Renal cortex interstitium (tissue), 11 donors: ENCODE results near the gene ACP3. TPM values are rescaled to one million over a fixed set of nuclear protein-coding genes. Genes with fewer than 3 reads are reported as not detected.
"Not testable (repeated sequence)": the region's sequence is repeated elsewhere in the genome, so short reads cannot be mapped to it uniquely, and the experiment has no call there.

Experiments used
- DNase-seq, 11 donors: peaks; one replicate each; pipeline ENCODE4 v3.0.0-alpha.2; 2013; ENCODE audit warnings: low read depth in 9 of 11, low spot score in 4 of 11; ENCODE audit errors: extremely low read depth in 1 of 11
- polyA plus RNA-seq, 3 donors: library from polyadenylated mRNA; unstranded; fragments of 120-200 nt; gene quantifications; one replicate each; pipeline ENCODE4 v1.2.1, GENCODE V29; 2013; ENCODE audit not compliant: insufficient read length in 3 of 3

Gene ACP3
- polyA plus RNA-seq, 3 donors = 58.6 to 105 (median 62.6) TPM

DNA sequence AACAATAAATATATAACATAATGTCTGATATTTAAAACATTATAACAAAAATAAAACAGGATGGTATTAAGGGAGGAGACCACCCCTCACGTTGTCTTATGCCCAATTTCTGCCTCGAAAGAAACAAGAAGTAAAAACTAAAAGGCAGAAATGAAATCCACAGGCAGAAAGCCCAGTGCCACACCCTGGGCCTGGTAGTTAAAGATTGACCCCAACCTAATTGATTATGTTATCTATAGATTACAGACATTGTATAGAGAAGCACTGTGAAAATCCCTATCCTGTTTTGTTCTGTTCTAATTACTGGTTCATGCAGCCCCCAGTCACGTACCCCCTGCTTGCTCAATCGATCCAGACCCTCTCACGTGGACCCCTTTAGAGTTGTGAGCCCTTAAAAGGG, 22.3 kb upstream of the ACP3 start:
- no peak for DNase-seq

DNA sequence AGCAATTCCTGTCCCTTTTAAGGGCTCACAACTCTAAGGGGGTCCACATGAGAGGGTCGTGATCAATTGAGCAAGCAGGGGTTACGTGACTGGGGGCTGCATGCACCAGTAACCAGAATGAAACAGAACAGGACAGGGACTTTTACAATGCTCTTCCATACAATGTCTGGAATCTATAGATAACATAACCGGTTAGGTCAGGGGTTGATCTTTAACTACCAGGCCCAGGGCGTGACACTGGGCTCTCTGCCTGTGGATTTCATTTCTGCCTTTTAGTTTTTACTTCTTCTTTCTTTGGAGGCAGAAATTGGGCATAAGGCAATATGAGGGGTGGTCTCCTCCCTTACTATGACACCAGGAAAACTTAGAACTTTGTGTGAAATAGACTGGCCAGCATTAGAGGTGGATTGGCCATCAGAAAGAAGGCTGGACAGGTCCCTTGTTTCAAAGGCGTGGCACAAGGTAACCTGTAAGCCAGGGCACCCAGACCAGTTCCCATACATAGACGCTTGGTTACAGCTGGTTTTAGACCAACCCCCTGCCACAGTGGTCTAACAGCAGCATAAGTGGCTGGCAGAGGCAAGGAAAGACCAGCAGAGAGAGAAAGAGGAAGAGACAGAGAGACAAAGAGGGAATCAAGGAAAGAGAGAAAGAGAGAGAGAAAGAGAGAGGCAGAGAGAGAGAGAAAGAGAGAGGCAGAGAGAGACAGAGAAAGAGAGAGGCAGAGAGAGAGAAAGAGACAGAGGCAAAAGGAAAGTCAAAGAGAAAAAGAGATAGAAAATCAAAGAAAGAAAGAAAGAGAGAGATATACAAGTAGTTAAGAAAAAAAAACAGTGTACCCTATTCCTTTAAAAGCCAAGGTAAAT, 13.6 kb upstream of the ACP3 start:
- not testable (repeated sequence) for DNase-seq

DNA sequence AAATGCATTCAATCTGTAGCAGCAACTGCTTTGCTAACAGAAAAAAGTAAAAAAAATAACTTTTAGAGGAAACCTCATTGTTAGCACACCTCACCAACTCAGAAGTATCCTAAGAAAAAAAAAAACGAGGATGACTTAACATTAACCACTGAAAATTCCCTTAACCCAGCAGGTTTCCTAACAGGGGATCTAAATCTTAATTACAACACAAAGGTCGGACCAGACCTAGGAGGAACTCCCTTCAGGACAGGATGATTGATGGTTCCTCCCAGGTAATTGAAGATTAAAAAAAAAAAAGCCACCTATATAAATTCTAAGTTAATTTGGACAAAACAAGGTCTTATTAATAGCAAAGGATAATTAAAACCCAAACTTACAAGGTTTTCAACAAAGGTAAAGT, 12.9 kb upstream of the ACP3 start:
- DNase-seq = not testable (repeated sequence)

DNA sequence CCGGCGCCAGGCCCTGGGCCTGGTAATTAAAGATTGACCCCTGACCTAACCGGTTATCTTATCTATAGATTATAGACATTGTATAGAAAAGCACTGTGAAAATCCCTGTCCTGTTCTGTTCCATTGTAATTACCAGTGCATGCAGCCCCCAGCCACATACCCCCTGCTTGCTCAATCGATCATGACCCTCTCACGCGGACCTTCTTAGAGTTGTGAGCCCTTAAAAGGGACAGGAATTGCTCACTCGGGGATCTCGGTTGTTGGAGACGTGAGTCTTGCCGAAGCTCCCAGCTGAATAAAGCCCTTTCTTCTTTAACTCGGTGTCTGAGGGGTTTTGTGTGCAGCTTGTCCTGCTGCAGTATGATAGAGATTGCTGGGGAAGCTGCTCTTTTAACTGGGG, 7.2 kb upstream of the ACP3 start:
- not testable (repeated sequence) for DNase-seq

DNA sequence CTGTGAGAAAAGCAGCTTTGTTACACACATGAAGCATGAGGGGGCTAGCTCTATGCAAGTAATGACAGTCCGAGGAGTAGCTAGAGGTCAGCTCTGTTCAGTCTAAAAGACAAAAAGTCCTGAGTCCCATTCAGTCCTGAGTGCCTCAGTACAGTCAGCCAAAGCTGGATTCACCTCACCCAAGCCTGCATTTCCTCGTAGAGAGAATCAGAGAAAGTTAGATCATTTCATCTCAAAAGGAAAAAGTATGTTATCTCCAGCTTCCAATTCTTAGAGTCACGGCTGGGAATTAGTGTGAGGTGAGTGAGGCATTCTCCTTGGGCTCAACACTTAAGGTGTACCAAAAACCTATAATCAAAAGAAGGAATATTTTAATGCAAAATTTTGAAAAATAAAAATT, 5.9 kb upstream of the ACP3 start:
- DNase-seq = no peak

DNA sequence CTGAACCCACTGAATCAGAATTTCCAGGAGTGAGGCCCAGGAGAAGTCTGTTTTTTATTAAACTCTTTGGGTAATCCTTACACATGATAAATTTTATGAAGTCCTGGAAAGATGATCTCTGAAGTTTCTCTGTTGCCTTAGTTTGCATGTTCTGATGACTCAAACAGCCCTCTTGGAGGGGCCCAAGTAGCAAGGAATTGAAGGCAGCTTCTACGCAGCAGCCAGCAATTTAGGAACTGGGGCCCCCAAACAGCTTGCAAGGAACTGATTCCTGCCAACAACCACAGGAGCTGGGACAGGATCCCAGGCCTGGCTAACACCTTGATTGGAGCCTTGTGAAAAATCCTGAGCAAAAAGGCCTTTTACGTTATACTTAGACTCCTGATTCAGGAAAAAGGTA, 5.4 kb upstream of the ACP3 start:
- no peak for DNase-seq

- no peak for DNase-seq
Observed at GRCh38 chr3:132315851-132316250, 1.4 kb upstream of the ACP3 start.

GRCh38 chr3:132318451-132318850, 1.2 kb downstream of the ACP3 start:
- DNase-seq = no peak

DNA sequence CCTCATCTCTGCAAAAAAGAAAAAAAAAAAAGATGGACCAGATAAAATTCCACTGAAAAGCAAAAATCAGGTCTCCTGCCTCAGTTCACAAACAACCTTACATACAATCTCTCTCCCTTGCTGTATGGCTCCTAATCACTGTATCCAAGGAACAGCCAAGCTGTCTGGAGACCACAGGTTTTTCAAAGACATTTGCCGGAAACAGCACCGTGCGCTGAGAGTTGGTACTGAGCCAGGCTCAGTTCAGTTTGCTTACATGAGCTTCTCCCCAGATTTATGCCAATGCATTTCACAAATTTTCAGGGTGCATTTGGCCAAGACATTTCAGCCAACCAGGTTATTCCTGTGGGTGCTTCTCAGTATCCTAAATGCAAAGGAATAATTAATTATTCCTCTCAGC, 4.1 kb downstream of the ACP3 start:
- DNase-seq = no peak

DNA sequence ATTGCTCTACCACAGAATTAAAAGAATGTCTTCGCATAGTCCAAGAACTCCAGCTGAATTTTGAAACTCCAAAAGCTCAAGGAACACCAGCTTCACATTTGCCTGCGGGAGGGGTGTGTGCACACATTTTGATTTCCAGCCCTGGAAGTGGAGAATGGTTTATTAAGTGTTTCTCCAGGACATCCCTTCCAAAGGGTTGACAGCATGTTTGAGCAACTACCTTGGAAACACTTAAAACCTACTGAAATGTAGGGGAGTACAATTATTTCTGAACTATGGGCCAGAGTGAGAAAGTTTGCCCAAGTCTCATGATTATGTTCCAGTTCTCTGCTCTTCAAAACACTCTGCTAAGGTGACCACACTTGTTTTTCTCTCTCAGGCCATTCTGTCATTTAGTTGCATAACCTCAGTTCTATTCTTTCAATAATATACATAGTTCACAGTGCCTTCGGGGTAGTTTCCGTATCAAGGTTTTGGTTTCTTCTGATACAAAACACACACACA, 7.9 kb downstream of the ACP3 start:
- DNase-seq = no peak

DNA sequence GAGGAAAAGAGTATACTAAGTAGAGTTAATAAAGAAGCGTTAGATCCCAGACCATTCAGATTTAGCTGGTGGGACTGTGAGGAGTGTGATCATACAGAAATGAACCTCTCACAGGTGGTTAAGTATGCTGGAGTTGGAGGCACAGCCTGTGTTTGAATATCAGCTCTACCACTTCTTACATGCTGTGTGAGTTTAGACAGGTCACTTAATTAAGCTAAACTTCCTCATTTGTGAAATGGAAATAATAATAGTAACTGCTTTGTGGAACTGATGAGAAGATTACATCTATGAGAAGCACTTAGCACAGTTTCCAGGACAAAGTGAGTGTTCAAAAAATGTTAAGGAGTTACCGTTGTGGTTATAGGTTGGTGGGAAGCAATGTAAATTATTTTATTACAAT, 8.4 kb downstream of the ACP3 start:
- DNase-seq = no peak

GRCh38 chr3:132326251-132326650, 9.0 kb downstream of the ACP3 start:
- DNase-seq = no peak

- no peak for DNase-seq
Observed at GRCh38 chr3:132332082-132332481, 14.9 kb downstream of the ACP3 start.

DNA sequence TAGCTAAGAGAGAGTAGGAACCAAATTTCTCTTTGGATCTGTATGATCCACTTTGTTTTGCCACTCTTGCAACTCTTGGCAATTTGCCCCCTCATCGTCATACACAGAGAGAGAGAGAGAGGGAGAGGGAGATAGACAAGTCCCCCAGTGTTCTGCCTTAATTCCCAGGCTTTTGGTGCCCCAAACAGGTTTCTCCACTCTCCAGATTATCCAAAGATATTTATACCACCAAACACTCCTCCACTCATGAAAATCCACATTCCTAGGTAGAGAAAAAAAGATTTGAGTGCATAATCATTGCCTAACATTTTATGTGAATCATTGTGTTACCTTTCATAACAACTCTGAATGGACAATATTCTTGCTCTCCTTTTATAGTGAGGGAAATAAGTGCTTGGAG, 15.3 kb downstream of the ACP3 start:
- DNase-seq = no peak

- DNase-seq = no peak
Observed at GRCh38 chr3:132341746-132342145, 24.5 kb downstream of the ACP3 start.

DNA sequence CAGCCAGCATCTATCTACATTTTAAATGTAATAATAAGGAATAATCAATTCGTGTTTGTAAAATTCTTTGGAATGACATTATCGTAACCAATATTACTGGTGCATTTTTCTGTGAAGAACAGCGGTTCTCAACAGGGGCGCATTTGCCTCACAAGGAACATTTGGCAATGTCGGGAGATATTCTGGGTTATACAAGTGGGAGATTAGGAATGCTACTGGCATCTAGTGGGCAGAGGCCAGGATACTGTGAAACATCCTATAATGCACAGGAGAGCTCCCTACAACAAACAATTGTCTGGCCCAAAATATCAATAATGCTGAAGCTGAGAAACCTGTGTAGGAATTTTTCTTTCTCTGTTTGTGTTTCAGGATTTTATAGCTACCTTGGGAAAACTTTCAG, 25.0 kb downstream of the ACP3 start:
- no peak for DNase-seq

DNA sequence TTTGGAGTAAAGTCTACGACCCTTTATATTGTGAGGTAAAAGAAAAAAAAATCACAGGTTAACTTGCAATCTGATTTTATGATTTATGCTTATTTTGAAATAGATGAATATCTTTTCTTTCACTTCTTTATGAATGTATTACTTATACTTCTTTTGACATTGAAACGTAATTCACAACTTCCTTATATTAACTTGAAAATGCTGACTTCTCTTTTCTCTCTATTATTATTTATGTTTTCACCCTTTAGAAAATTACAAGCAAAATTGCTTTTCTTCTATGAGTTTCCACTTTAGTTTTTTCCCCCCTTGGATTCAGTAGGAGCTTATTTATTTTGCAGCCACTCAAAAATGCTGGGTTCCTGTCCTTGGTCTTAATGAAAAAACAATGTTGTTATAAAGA, 25.4 kb downstream of the ACP3 start:
- no peak for DNase-seq

DNA sequence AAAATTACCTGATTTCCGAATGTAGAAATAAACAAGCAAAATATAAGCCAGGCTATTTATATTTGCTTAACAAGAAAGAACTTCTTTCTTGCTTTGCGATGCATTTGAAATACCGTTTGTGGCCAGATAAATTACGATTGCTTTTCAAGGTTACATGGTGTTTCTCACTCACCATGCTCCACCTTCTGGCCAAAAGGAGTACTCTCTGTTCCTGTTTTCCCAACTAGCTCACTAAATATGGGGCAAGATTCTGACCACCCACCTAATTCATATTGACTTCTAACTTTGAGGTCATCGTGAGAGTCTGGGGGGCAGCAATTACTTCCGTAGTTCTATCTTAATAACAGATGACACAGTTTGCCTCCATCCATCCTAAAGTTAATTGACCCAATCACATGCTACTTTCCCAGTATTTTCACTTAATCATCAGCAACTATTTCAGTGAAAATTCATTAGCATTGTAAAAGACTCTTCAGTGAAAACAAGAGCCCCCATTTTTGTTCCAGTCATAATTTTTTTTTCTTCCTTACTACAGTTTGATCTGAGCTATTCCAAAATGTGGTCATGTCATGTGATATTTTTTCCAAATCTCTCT, 25.9 kb downstream of the ACP3 start:
- peak; percentile 39 to 63 (median 51) for DNase-seq

DNA sequence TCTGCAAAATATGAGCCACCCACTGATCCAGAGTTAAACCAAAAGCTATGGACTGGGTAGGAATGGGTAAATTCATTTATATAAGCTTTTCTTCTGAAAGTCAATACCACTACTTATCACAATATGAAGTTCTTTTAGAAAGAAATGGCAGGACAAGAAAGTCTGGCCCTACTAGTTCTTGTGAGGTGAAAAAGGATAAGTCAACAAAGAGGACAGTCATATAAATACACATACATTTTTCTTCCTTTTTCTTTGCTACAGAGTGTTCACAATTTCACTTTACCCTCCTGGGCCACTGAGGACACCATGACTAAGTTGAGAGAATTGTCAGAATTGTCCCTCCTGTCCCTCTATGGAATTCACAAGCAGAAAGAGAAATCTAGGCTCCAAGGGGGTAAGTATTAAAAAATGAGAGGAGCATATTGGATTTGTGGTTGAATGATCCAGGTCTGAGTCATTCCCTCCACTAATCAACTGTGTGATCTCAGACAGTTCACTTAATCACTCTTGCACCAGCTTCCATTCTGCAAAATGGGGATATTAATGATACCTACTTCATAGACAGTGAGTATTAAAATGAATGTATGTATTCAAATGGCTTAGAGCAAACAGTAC, 27.6 kb downstream of the ACP3 start:
- no peak for DNase-seq
